Right lobe of liver (tissue), 4 donors: ENCODE data around the gene MED9.

Experiments
- CTCF ChIP-seq, 4 donors: fragments of 200-600 bp in 3 of 4; fragments of 450-650 bp in 1 of 4; IDR thresholded peaks; one replicate each; pipeline versions ENCODE4 v1.5.1 to v1.8.0; 2016 to 2022; ENCODE audit warnings: antibody characterized with exemption in 4 of 4, mild to moderate bottlenecking in 2 of 4
- POLR2A ChIP-seq: fragments of 450-650 bp; IDR thresholded peaks from one replicate; pipeline ENCODE4 v1.6.1; 2017; ENCODE audit warnings: antibody characterized with exemption, mild to moderate bottlenecking
- donor health status: DM: no; HTN: no; CAD: no.
- donor health status: DM: no; HTN: no; CAD: no.
- donor health status: DM: no; HTN: yes; CAD: no.

DNA sequence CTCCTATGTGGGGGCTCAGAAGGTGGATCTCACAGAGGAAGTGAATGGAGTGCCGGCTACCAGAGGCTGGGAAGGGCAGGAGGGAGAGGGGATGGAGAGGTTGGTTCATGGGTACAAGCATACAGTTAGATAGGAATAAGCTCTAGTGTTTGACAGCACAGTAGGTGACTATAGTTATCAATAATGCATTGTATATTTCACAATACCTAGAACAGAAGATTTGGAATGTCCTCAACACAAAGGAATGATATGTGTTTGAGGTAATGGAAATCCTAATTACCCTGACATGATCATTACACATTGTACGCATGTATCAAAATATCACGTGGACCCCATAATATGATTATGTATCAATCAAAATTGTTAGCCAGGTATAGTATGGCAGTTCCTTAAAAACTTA is 38.9 kb upstream of the MED9 start:
- no peak for TF ChIP-seq POLR2A
- no peak for TF ChIP-seq CTCF (IDR thresholded peaks at IDR 0.05)
